ENCODE measurements around the gene P2RY2. TPM values are rescaled to one million over a fixed set of nuclear protein-coding genes. Genes with fewer than 3 reads are reported as not detected.

P2RY2 gene
- total and polyA plus RNA-seq, 4 donors, result 1.8 to 3.7 (median 2.2) TPM

- no peak overlapping the region for H3K4me3 ChIP-seq (ENCODE audit: low read depth in 1 of 3, low read length in 3 of 3)
- H3K27ac ChIP-seq (ENCODE audit: low read depth in 1 of 2, low read length in 2 of 2), result no peak overlapping the region
- no peak overlapping the region for H3K9ac ChIP-seq (ENCODE audit: low read depth in 1 of 2, low read length in 2 of 2)
- DNase-seq (ENCODE audit: low spot score), result no peak
- H3K36me3 ChIP-seq (ENCODE audit: control insufficient read depth in 4 of 4, insufficient read depth in 3 of 4, low read depth in 1 of 4, low read length in 3 of 4), result no peaks in the 10 kb centered on the region
- TF ChIP-seq JUND (IDR thresholded peaks at IDR 0.05) (no peak), RXRA (IDR thresholded peaks at IDR 0.05) (no peak), NR2F2 (IDR thresholded peaks at IDR 0.05) (no peak), SP1 (IDR thresholded peaks at IDR 0.05) (no peak), YY1 (IDR thresholded peaks at IDR 0.05) (no peak), TAF1 (conservative IDR thresholded peaks at IDR 0.05) (no peak), GABPA (IDR thresholded peaks at IDR 0.05 in 1 of 2, conservative IDR thresholded peaks at IDR 0.05 in 1 of 2) (no peak), EGR1 (IDR thresholded peaks at IDR 0.05; ENCODE audit: low read depth in 2 of 2) (no peak)
- TF ChIP-seq, protein P1, sequence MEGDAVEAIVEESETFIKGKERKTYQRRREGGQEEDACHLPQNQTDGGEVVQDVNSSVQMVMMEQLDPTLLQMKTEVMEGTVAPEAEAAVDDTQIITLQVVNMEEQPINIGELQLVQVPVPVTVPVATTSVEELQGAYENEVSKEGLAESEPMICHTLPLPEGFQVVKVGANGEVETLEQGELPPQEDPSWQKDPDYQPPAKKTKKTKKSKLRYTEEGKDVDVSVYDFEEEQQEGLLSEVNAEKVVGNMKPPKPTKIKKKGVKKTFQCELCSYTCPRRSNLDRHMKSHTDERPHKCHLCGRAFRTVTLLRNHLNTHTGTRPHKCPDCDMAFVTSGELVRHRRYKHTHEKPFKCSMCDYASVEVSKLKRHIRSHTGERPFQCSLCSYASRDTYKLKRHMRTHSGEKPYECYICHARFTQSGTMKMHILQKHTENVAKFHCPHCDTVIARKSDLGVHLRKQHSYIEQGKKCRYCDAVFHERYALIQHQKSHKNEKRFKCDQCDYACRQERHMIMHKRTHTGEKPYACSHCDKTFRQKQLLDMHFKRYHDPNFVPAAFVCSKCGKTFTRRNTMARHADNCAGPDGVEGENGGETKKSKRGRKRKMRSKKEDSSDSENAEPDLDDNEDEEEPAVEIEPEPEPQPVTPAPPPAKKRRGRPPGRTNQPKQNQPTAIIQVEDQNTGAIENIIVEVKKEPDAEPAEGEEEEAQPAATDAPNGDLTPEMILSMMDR (IDR thresholded peaks at IDR 0.05; ENCODE audit: low read depth, low read length, missing input control), result no peak
- 83% methylated on average over 10 of the region's 10 CpGs for WGBS
- no peaks in the 10 kb centered on the region for H3K27me3 ChIP-seq (ENCODE audit: control insufficient read depth in 4 of 4, insufficient read depth in 4 of 4, low read length in 3 of 4)
- H3K9me3 ChIP-seq (ENCODE audit: control insufficient read depth in 4 of 4, low read length in 3 of 4), result no peaks in the 10 kb centered on the region
- peaks cover 2 to 25% (median 16%) of the 10 kb centered on the region in 4 donors for H3K4me1 ChIP-seq (ENCODE audit: control insufficient read depth in 4 of 4, insufficient read depth in 4 of 4, low read length in 3 of 4)
Measured at GRCh38 chr11:73237471-73238290, 19.6 kb downstream of the P2RY2 start.

DNA sequence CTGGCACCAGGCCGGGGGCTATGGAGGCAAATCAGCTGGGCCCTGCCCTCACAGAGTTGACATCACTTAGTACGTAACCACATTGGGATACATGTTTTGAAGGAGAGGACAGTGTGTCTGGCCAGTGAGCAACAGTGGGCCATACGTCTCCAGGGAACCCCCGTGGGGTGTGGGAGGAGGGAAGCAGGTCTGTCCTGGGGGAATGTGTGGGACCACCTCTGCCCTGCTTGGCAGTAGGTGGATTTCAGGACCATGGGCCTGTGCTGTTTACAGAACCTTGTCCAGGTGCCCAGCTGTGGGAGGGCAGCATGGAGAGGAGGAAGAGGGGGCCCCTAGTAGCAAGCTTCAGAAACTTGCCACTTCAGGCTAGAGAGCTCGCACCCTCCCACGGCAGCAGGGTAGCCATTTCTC lies 21.0 kb downstream of the P2RY2 start:
- no peak overlapping the region for H3K4me3 ChIP-seq (ENCODE audit: low read depth in 1 of 3, low read length in 3 of 3)
- H3K4me1 ChIP-seq (ENCODE audit: control insufficient read depth in 4 of 4, insufficient read depth in 4 of 4, low read length in 3 of 4), result peaks cover 0 to 11% (median 4%) of the 10 kb centered on the region in 4 donors
- no peak for DNase-seq (ENCODE audit: low spot score)
- H3K9me3 ChIP-seq (ENCODE audit: control insufficient read depth in 4 of 4, low read length in 3 of 4), result no peaks in the 10 kb centered on the region
- H3K9ac ChIP-seq (ENCODE audit: low read depth in 1 of 2, low read length in 2 of 2), result no peak overlapping the region
- H3K27me3 ChIP-seq (ENCODE audit: control insufficient read depth in 4 of 4, insufficient read depth in 4 of 4, low read length in 3 of 4), result no peaks in the 10 kb centered on the region
- no peak overlapping the region for H3K27ac ChIP-seq (ENCODE audit: low read depth in 1 of 2, low read length in 2 of 2)
- 93% methylated on average over 6 of the region's 6 CpGs for WGBS
- no peaks in the 10 kb centered on the region for H3K36me3 ChIP-seq (ENCODE audit: control insufficient read depth in 4 of 4, insufficient read depth in 3 of 4, low read depth in 1 of 4, low read length in 3 of 4)
- TF ChIP-seq ZBTB33 (IDR thresholded peaks at IDR 0.05) (no peak), FOXA1 (IDR thresholded peaks at IDR 0.05) (no peak), HNF4G (IDR thresholded peaks at IDR 0.05) (no peak), RAD21 (IDR thresholded peaks at IDR 0.05) (no peak), YY1 (IDR thresholded peaks at IDR 0.05) (no peak), TAF1 (conservative IDR thresholded peaks at IDR 0.05) (no peak), FOXA2 (IDR thresholded peaks at IDR 0.05) (no peak)
- TF ChIP-seq, protein P1 (IDR thresholded peaks at IDR 0.05; ENCODE audit: low read depth, low read length, missing input control), result no peak

Data from liver (tissue), 9 donors.